Measurements from ENCODE around the gene CLRN3.
A peak's percentile ranks its signal among the peaks of the same experiment; 100 is the strongest.

Gene CLRN3

GRCh38 chr10:127872871-127873600 is 19.7 kb downstream of the CLRN3 start:
- DNase-seq, result no peak

GRCh38 chr10:127872011-127872761 is 20.6 kb downstream of the CLRN3 start:
- no peak for DNase-seq

GRCh38 chr10:127871631-127872010 is 21.1 kb downstream of the CLRN3 start:
- no peak for DNase-seq

GRCh38 chr10:127869329-127869728 is 23.4 kb downstream of the CLRN3 start:
- DNase-seq, result no peak

- DNase-seq, result no peak
Measured at GRCh38 chr10:127867805-127868204, 24.9 kb downstream of the CLRN3 start.

GRCh38 chr10:127866276-127867013 is 26.3 kb downstream of the CLRN3 start:
- DNase-seq, result no peak

GRCh38 chr10:127863231-127863825 is 29.4 kb downstream of the CLRN3 start:
- no peak for DNase-seq

GRCh38 chr10:127860592-127860991 is 32.1 kb downstream of the CLRN3 start:
- no peak for DNase-seq

- no peak for DNase-seq
Measured at GRCh38 chr10:127855976-127856375, 36.8 kb downstream of the CLRN3 start.

- no peak for DNase-seq
Measured at GRCh38 chr10:127855591-127855881, 37.2 kb downstream of the CLRN3 start.

GRCh38 chr10:127854769-127855590 is 37.8 kb downstream of the CLRN3 start:
- DNase-seq, result no peak

- peak; percentile 62 for DNase-seq
Measured at GRCh38 chr10:127853868-127854768, 38.6 kb downstream of the CLRN3 start.

GRCh38 chr10:127852456-127852855 is 40.3 kb downstream of the CLRN3 start:
- DNase-seq, result no peak

- no peak for DNase-seq
Measured at GRCh38 chr10:127851661-127852194, 41.0 kb downstream of the CLRN3 start.

- DNase-seq, result no peak
Measured at GRCh38 chr10:127850944-127851343, 41.8 kb downstream of the CLRN3 start.

- no peak for DNase-seq
Measured at GRCh38 chr10:127849921-127850320, 42.8 kb downstream of the CLRN3 start.

- DNase-seq, result no peak
Measured at GRCh38 chr10:127849224-127849623, 43.5 kb downstream of the CLRN3 start.

GRCh38 chr10:127848226-127848625 is 44.5 kb downstream of the CLRN3 start:
- no peak for DNase-seq

GRCh38 chr10:127845756-127846155 is 47.0 kb downstream of the CLRN3 start:
- DNase-seq, result no peak

- no peak for DNase-seq
Measured at GRCh38 chr10:127840884-127841283, 51.9 kb downstream of the CLRN3 start.

GRCh38 chr10:127836966-127837365 is 55.8 kb downstream of the CLRN3 start:
- no peak for DNase-seq

Data from stimulated activated CD8-positive, alpha-beta memory T cell treated with anti-CD3 and anti-CD28 coated beads, Interleukin-4, amount 100 ng/mL, for 48 hours (primary cell).